Gastroesophageal sphincter (tissue), 4 donors: ENCODE results near the gene FAM3B. TPM values are rescaled to one million over a fixed set of nuclear protein-coding genes. Genes with fewer than 3 reads are reported as not detected.

Experiments used
- ATAC-seq: fragments of 150-250 bp; one replicate; pipeline ENCODE4 v1.9.1; 2016; ENCODE audit warnings: mild to moderate bottlenecking, moderate library complexity
- H3K27ac ChIP-seq, 4 donors: fragments of 200-600 bp; sonication (generic) in 3 of 4; 1 replicate in 3 of 4; 2 replicates in 1 of 4; pipeline ENCODE4 v1.5.1; 2016 to 2019
- H3K27me3 ChIP-seq: fragments of 200-600 bp; sonication (generic); one replicate; pipeline ENCODE4 v1.5.1; 2019
- H3K36me3 ChIP-seq, 2 donors: fragments of 200-600 bp; sonication (generic); one replicate each; pipeline ENCODE4 v1.5.1; 2019; ENCODE audit warnings: control low read depth in 1 of 2
- H3K4me1 ChIP-seq, 3 donors: fragments of 200-600 bp; sonication (generic); 1 replicate in 2 of 3; 2 replicates in 1 of 3; pipeline ENCODE4 v1.5.1; 2016 to 2019; ENCODE audit warnings: control low read depth in 2 of 3
- H3K4me3 ChIP-seq, 2 donors: fragments of 200-600 bp; sonication (generic); one replicate each; pipeline ENCODE4 v1.5.1; 2019; ENCODE audit warnings: mild to moderate bottlenecking in 1 of 2, moderate library complexity in 1 of 2
- H3K9me3 ChIP-seq, 3 donors: fragments of 200-600 bp; sonication (generic); one replicate each; pipeline ENCODE4 v1.5.1; 2017 to 2019; ENCODE audit warnings: control low read depth in 2 of 3
- CTCF ChIP-seq, 4 experiments: fragments of 200-600 bp in 2 of 4; fragments of 450-650 bp in 2 of 4; sonication (generic) in 1 of 4; IDR thresholded peaks; one replicate each; pipeline ENCODE4 v1.5.1; 2017 to 2019; ENCODE audit warnings: antibody characterized with exemption in 4 of 4, mild to moderate bottlenecking in 2 of 4, moderate library complexity in 2 of 4
- EP300 ChIP-seq: sonication (generic); formaldehyde crosslinking; IDR thresholded peaks from one replicate; pipeline ENCODE4 v1.6.1; 2017; ENCODE audit warnings: antibody characterized with exemption, mild to moderate bottlenecking
- POLR2A ChIP-seq, 2 donors: fragments of 450-650 bp; IDR thresholded peaks; one replicate each; pipeline ENCODE4 v1.6.1; 2017; ENCODE audit warnings: antibody characterized with exemption in 2 of 2, mild to moderate bottlenecking in 2 of 2, moderate library complexity in 1 of 2
- POLR2AphosphoS5 ChIP-seq: sonication (generic); formaldehyde crosslinking; IDR thresholded peaks from one replicate; pipeline ENCODE4 v1.6.1; 2017; ENCODE audit warnings: antibody characterized with exemption
- WGBS, 2 donors: methylation state at CpG; one replicate each; pipeline ENCODE4 v1.1.5; 2018; ENCODE audit warnings: low coverage in 1 of 2; 5-methylcytosine and 5-hydroxymethylcytosine counted together
- total RNA-seq, 4 donors: library from RNA; depleted of rRNA; stranded (reverse); fragments of >200 nt; gene quantifications; one replicate each; pipeline ENCODE4 v1.1.0, GENCODE V29; 2016

FAM3B gene
- total RNA-seq, 4 donors from 2014 or later = 0.31 to 7.1 TPM; not detected in 2

DNA sequence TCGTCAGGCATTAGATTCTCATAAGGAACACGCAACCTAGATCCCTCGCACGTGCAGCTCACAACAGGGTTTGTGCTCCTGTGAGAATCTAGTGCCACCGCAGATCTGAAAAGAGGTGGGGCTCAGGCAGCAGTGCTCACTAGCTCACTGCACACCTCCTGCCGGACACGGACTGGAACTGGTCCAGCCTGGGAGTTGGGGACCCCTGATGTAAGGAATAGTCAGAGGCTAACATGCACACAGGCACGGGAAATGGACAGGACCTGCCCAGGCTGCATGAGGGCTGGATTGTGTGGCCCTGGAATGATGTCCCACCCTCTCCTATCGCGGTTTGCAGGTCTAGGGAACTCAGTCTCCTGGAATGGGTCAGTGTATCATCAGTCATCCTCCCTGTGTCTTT, 86.2 kb downstream of the FAM3B start:
- H3K4me3 ChIP-seq = no peak overlapping the region
- peaks cover 0 to 92% of the 10 kb centered on the region in 2 donors for H3K36me3 ChIP-seq
- H3K9me3 ChIP-seq = no peaks in the 10 kb centered on the region
- no peak for TF ChIP-seq POLR2AphosphoS5
- no peak for TF ChIP-seq EP300
- TF ChIP-seq CTCF (IDR thresholded peaks at IDR 0.05) = no peak
- TF ChIP-seq POLR2A (IDR thresholded peaks at IDR 0.05) = no peak
- 67 to 100% methylated on average over 2 to 6 of the region's 10 CpGs for WGBS, 2 donors
- H3K27me3 ChIP-seq = peaks cover 15% of the 10 kb centered on the region
- no peak for ATAC-seq
- H3K4me1 ChIP-seq = no peaks in the 10 kb centered on the region
- H3K27ac ChIP-seq = no peak overlapping the region

DNA sequence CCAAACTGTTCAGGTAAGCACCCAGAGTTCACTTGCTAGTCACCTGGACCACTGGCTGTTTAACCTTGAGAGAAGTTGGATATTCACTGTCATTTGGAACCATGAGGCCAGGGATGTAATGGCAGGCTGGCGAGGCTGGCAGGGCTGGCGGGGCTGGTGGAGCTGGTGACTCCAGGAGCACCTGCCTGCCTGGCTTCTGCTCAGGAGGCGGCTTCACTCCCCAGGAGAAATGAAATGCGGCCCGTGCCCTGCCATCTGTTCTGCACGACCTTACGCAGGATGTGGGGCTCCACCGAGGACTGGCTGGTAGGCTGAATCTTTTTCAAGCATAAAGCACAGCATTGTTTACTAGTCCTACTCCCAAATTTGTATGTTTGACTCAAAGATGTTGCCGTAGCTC, 86.7 kb downstream of the FAM3B start:
- Histone ChIP-seq H3K9me3 (no peaks in the 10 kb centered on the region), H3K27ac (no peak overlapping the region), H3K27me3 (peaks cover 18% of the 10 kb centered on the region), H3K4me1 (no peaks in the 10 kb centered on the region), H3K4me3 (no peak overlapping the region), H3K36me3 (peaks cover 0 to 92% of the 10 kb centered on the region in 2 donors)
- TF ChIP-seq POLR2AphosphoS5 = no peak
- no peak for TF ChIP-seq EP300
- no peak for TF ChIP-seq POLR2A (IDR thresholded peaks at IDR 0.05)
- no peak for TF ChIP-seq CTCF (IDR thresholded peaks at IDR 0.05)
- no peak for ATAC-seq
- 58 to 100% methylated on average over 1 to 2 of the region's 9 CpGs for WGBS, 2 donors

GRCh38 chr21:41403966-41404365, 87.4 kb downstream of the FAM3B start:
- Histone ChIP-seq H3K4me1 (no peaks in the 10 kb centered on the region), H3K9me3 (no peaks in the 10 kb centered on the region), H3K36me3 (peaks cover 0 to 92% of the 10 kb centered on the region in 2 donors), H3K4me3 (no peak overlapping the region), H3K27ac (no peak overlapping the region), H3K27me3 (peaks cover 18% of the 10 kb centered on the region)
- ATAC-seq = no peak
- no CpG with 5 or more reads among the region's 10 CpGs for WGBS, 2 donors
- TF ChIP-seq CTCF (IDR thresholded peaks at IDR 0.05) (no peak), EP300 (no peak), POLR2AphosphoS5 (no peak), POLR2A (IDR thresholded peaks at IDR 0.05) (no peak)

DNA sequence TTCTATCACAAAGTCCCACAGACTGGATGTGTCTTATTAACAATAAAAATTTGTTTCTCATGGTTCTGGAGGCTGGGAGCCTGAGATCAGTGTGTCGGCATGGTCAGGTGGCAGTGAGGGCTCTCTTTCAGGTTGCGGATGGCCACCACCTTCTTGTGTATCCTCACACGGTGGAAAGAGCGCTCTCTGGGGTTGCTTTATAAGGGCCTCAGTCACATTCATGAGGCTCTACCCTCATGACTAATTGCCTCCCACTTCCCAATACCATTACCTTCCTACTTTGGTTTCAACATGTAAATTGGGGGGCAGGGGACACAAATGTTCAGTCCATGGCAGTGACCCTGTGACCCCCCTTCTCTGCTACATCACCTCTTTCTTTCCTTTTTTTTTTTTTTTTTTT, 88.7 kb downstream of the FAM3B start:
- no peak for ATAC-seq
- H3K4me1 ChIP-seq = no peaks in the 10 kb centered on the region
- H3K4me3 ChIP-seq = no peak overlapping the region
- peaks cover 13% of the 10 kb centered on the region for H3K27me3 ChIP-seq
- WGBS, 2 donors = 90 to 96% methylated on average over 4 of the region's 4 CpGs
- H3K9me3 ChIP-seq = peaks cover 0 to 3% (median 0%) of the 10 kb centered on the region in 3 donors
- peaks cover 0 to 92% of the 10 kb centered on the region in 2 donors for H3K36me3 ChIP-seq
- TF ChIP-seq POLR2A (IDR thresholded peaks at IDR 0.05) (no peak), POLR2AphosphoS5 (no peak), EP300 (no peak), CTCF (IDR thresholded peaks at IDR 0.05) (no peak)
- no peak overlapping the region for H3K27ac ChIP-seq

GRCh38 chr21:41406340-41406739, 89.7 kb downstream of the FAM3B start:
- no peak for ATAC-seq
- Histone ChIP-seq H3K9me3 (peaks cover 0 to 10% (median 0%) of the 10 kb centered on the region in 3 donors), H3K4me3 (no peak overlapping the region), H3K36me3 (peaks cover 0 to 85% of the 10 kb centered on the region in 2 donors), H3K4me1 (no peaks in the 10 kb centered on the region), H3K27me3 (peaks cover 13% of the 10 kb centered on the region), H3K27ac (no peak overlapping the region)
- 74 to 81% methylated on average over 4 to 5 of the region's 6 CpGs for WGBS, 2 donors
- TF ChIP-seq POLR2AphosphoS5 = no peak
- TF ChIP-seq EP300 = no peak
- no peak for TF ChIP-seq CTCF (IDR thresholded peaks at IDR 0.05)
- TF ChIP-seq POLR2A (IDR thresholded peaks at IDR 0.05) = no peak

Other genes with a start within 250 kb of the FAM3B start
- gene BACE2, start 148.6 kb upstream of the FAM3B start, total RNA-seq = 10 to 100 TPM; 31.9 to 63.4 (median 50.0) TPM
- 10 to 100 TPM in 2 of 4 donors, 1 to 10 TPM in 2; 7.3 to 16.3 (median 11.2) TPM for gene MX2, start 45.2 kb downstream of the FAM3B start, total RNA-seq
- gene MX1, start 109.4 kb downstream of the FAM3B start, total RNA-seq = 10 to 100 TPM; 20.2 to 40.3 (median 31.5) TPM
- gene TMPRSS2, start 191.4 kb downstream of the FAM3B start, total RNA-seq = 1 to 10 TPM in 1 of 4 donors, under 1 TPM in 2, not detected in 1; 0.19 to 5.0 (median 0.62) TPM